ENCODE data around the gene MARCHF10. TPM values are rescaled to one million over a fixed set of nuclear protein-coding genes. Genes with fewer than 3 reads are reported as not detected.

Gene MARCHF10
- polyA plus RNA-seq, 1 donor from 2014 or later = 0.20 TPM

- peaks cover 37% of the 10 kb centered on the region for H3K27me3 Mint-ChIP-seq
- H3K4me3 Mint-ChIP-seq = no peak overlapping the region
- H3K36me3 Mint-ChIP-seq = peaks cover 6% of the 10 kb centered on the region
- H3K27ac Mint-ChIP-seq = no peak overlapping the region
- H3K9me3 Mint-ChIP-seq = peaks cover 0 to 2% (median 0%) of the 10 kb centered on the region in 3 donors
- peaks cover 0 to 5% (median 2%) of the 10 kb centered on the region in 3 donors for H3K4me1 Mint-ChIP-seq
Observed at GRCh38 chr17:62804025-62804424, 4.1 kb downstream of the MARCHF10 start.

GRCh38 chr17:62802561-62803205 is 5.4 kb downstream of the MARCHF10 start:
- Mint-ChIP-seq H3K9me3 (peaks cover 0 to 2% (median 0%) of the 10 kb centered on the region in 3 donors), H3K27ac (peak overlapping the region in 1 of 3 donors; percentile 52), H3K36me3 (peaks cover 6% of the 10 kb centered on the region), H3K27me3 (peaks cover 40% of the 10 kb centered on the region), H3K4me1 (peaks cover 0 to 5% (median 0%) of the 10 kb centered on the region in 3 donors), H3K4me3 (no peak overlapping the region)

- Mint-ChIP-seq H3K27me3 (peaks cover 36% of the 10 kb centered on the region), H3K9me3 (peaks cover 0 to 2% (median 0%) of the 10 kb centered on the region in 3 donors), H3K36me3 (peaks cover 6% of the 10 kb centered on the region), H3K4me3 (no peak overlapping the region), H3K27ac (no peak overlapping the region), H3K4me1 (no peaks in the 10 kb centered on the region)
Observed at GRCh38 chr17:62801553-62802114, 6.5 kb downstream of the MARCHF10 start.

GRCh38 chr17:62800585-62800984 is 7.5 kb downstream of the MARCHF10 start:
- peaks cover 44% of the 10 kb centered on the region for H3K27me3 Mint-ChIP-seq
- peaks cover 0 to 2% (median 2%) of the 10 kb centered on the region in 3 donors for H3K4me1 Mint-ChIP-seq
- H3K27ac Mint-ChIP-seq = no peak overlapping the region
- H3K36me3 Mint-ChIP-seq = peaks cover 6% of the 10 kb centered on the region
- H3K4me3 Mint-ChIP-seq = peak overlapping the region in 1 of 4 donors; percentile 37
- peaks cover 0 to 2% (median 0%) of the 10 kb centered on the region in 3 donors for H3K9me3 Mint-ChIP-seq

GRCh38 chr17:62797959-62798358 is 10.2 kb downstream of the MARCHF10 start:
- H3K9me3 Mint-ChIP-seq = peaks cover 0 to 4% (median 0%) of the 10 kb centered on the region in 3 donors
- H3K27me3 Mint-ChIP-seq = peaks cover 35% of the 10 kb centered on the region
- H3K4me3 Mint-ChIP-seq = no peak overlapping the region
- H3K36me3 Mint-ChIP-seq = peaks cover 3% of the 10 kb centered on the region
- H3K27ac Mint-ChIP-seq = no peak overlapping the region
- peaks cover 8 to 15% (median 14%) of the 10 kb centered on the region in 3 donors for H3K4me1 Mint-ChIP-seq

GRCh38 chr17:62796291-62796690 is 11.8 kb downstream of the MARCHF10 start:
- H3K4me1 Mint-ChIP-seq = peaks cover 8 to 17% (median 14%) of the 10 kb centered on the region in 3 donors
- H3K27me3 Mint-ChIP-seq = peaks cover 29% of the 10 kb centered on the region
- H3K4me3 Mint-ChIP-seq = peak overlapping the region in 1 of 4 donors; percentile 3
- peaks cover 3% of the 10 kb centered on the region for H3K36me3 Mint-ChIP-seq
- H3K9me3 Mint-ChIP-seq = peaks cover 0 to 4% (median 0%) of the 10 kb centered on the region in 3 donors
- H3K27ac Mint-ChIP-seq = no peak overlapping the region

GRCh38 chr17:62794666-62794971 is 13.5 kb downstream of the MARCHF10 start:
- Mint-ChIP-seq H3K27ac (no peak overlapping the region), H3K27me3 (peaks cover 25% of the 10 kb centered on the region)

GRCh38 chr17:62793919-62794665 is 14.0 kb downstream of the MARCHF10 start:
- peaks cover 0 to 2% (median 2%) of the 10 kb centered on the region in 3 donors for H3K9me3 Mint-ChIP-seq
- H3K4me3 Mint-ChIP-seq = peak overlapping the region in 3 of 4 donors; percentile 58 to 84 (median 67)
- H3K4me1 Mint-ChIP-seq = peaks cover 8 to 17% (median 14%) of the 10 kb centered on the region in 3 donors
- no peak overlapping the region for H3K27ac Mint-ChIP-seq
- H3K27me3 Mint-ChIP-seq = peaks cover 25% of the 10 kb centered on the region
- H3K36me3 Mint-ChIP-seq = peaks cover under 1% of the 10 kb centered on the region

More at GRCh38 chr17:62794666-62794971, 13.5 kb downstream of the MARCHF10 start:
- peak overlapping the region in 3 of 4 donors; percentile 58 to 84 (median 67) for H3K4me3 Mint-ChIP-seq
- peaks cover 3% of the 10 kb centered on the region for H3K36me3 Mint-ChIP-seq
- H3K4me1 Mint-ChIP-seq = peaks cover 8 to 17% (median 14%) of the 10 kb centered on the region in 3 donors
- peaks cover 0 to 2% (median 2%) of the 10 kb centered on the region in 3 donors for H3K9me3 Mint-ChIP-seq

GRCh38 chr17:62792447-62792800 is 15.7 kb downstream of the MARCHF10 start:
- no peak overlapping the region for H3K4me3 Mint-ChIP-seq
- peaks cover 0 to 2% (median 2%) of the 10 kb centered on the region in 3 donors for H3K9me3 Mint-ChIP-seq
- peaks cover 8 to 17% (median 14%) of the 10 kb centered on the region in 3 donors for H3K4me1 Mint-ChIP-seq
- peaks cover 15% of the 10 kb centered on the region for H3K27me3 Mint-ChIP-seq
- H3K36me3 Mint-ChIP-seq = no peaks in the 10 kb centered on the region
- no peak overlapping the region for H3K27ac Mint-ChIP-seq

- Mint-ChIP-seq H3K9me3 (peaks cover 0 to 2% (median 2%) of the 10 kb centered on the region in 3 donors), H3K27me3 (peaks cover 15% of the 10 kb centered on the region), H3K36me3 (no peaks in the 10 kb centered on the region), H3K4me3 (no peak overlapping the region), H3K27ac (no peak overlapping the region), H3K4me1 (peaks cover 8 to 17% (median 14%) of the 10 kb centered on the region in 3 donors)
Observed at GRCh38 chr17:62791767-62792446, 16.2 kb downstream of the MARCHF10 start.

- peak overlapping the region in 1 of 3 donors; percentile 4 for H3K27ac Mint-ChIP-seq
- H3K4me3 Mint-ChIP-seq = no peak overlapping the region
- no peaks in the 10 kb centered on the region for H3K36me3 Mint-ChIP-seq
- peaks cover 0 to 2% (median 2%) of the 10 kb centered on the region in 3 donors for H3K9me3 Mint-ChIP-seq
- H3K4me1 Mint-ChIP-seq = peaks cover 8 to 17% (median 14%) of the 10 kb centered on the region in 3 donors
- peaks cover 9% of the 10 kb centered on the region for H3K27me3 Mint-ChIP-seq
Observed at GRCh38 chr17:62791235-62791734, 16.8 kb downstream of the MARCHF10 start.

GRCh38 chr17:62790564-62790986 is 17.5 kb downstream of the MARCHF10 start:
- H3K27me3 Mint-ChIP-seq = peaks cover 3% of the 10 kb centered on the region
- no peaks in the 10 kb centered on the region for H3K36me3 Mint-ChIP-seq
- peaks cover 0 to 3% (median 2%) of the 10 kb centered on the region in 3 donors for H3K9me3 Mint-ChIP-seq
- no peak overlapping the region for H3K4me3 Mint-ChIP-seq
- H3K27ac Mint-ChIP-seq = peak overlapping the region in 1 of 3 donors; percentile 4
- peaks cover 8 to 15% (median 12%) of the 10 kb centered on the region in 3 donors for H3K4me1 Mint-ChIP-seq

GRCh38 chr17:62787366-62787765 is 20.7 kb downstream of the MARCHF10 start:
- Mint-ChIP-seq H3K36me3 (no peaks in the 10 kb centered on the region), H3K27me3 (peaks cover 6% of the 10 kb centered on the region), H3K4me1 (peaks cover 0 to 2% (median 0%) of the 10 kb centered on the region in 3 donors), H3K4me3 (no peak overlapping the region), H3K27ac (no peak overlapping the region), H3K9me3 (peaks cover 4 to 8% (median 5%) of the 10 kb centered on the region in 3 donors)

- Mint-ChIP-seq H3K4me1 (peaks cover 0 to 2% (median 0%) of the 10 kb centered on the region in 3 donors), H3K27ac (no peak overlapping the region), H3K4me3 (no peak overlapping the region), H3K9me3 (peaks cover 4 to 9% (median 5%) of the 10 kb centered on the region in 3 donors), H3K36me3 (no peaks in the 10 kb centered on the region), H3K27me3 (peaks cover 6% of the 10 kb centered on the region)
Observed at GRCh38 chr17:62786646-62787045, 21.5 kb downstream of the MARCHF10 start.
